Measurements from ENCODE around the gene TENM4.

Gene TENM4

GRCh38 chr11:78869293-78869692 lies 571.5 kb downstream of the TENM4 start:
- H3K4me3 Mint-ChIP-seq = no peak overlapping the region
- no peak for TF ChIP-seq CTCF (IDR thresholded peaks at IDR 0.05)
- peaks cover 73% of the 10 kb centered on the region for H3K36me3 Mint-ChIP-seq (ENCODE audit: low read depth)
- no peaks in the 10 kb centered on the region for H3K27me3 Mint-ChIP-seq (ENCODE audit: low read depth, poor library complexity)
- peaks cover 38% of the 10 kb centered on the region for H3K4me1 Mint-ChIP-seq
- no peak for DNase-seq
- H3K9me3 Mint-ChIP-seq = no peaks in the 10 kb centered on the region
- peak overlapping the region; percentile 46 for H3K27ac Mint-ChIP-seq

- Mint-ChIP-seq H3K36me3 (ENCODE audit: low read depth) (peaks cover 71% of the 10 kb centered on the region), H3K4me3 (no peak overlapping the region), H3K9me3 (no peaks in the 10 kb centered on the region), H3K27me3 (ENCODE audit: low read depth, poor library complexity) (no peaks in the 10 kb centered on the region), H3K27ac (peak overlapping the region; percentile 94), H3K4me1 (peaks cover 38% of the 10 kb centered on the region)
- no peak for DNase-seq
- TF ChIP-seq CTCF (IDR thresholded peaks at IDR 0.05) = no peak
Measured at GRCh38 chr11:78868563-78868962, 572.3 kb downstream of the TENM4 start.

GRCh38 chr11:78860720-78861422 lies 580.0 kb downstream of the TENM4 start:
- TF ChIP-seq CTCF (IDR thresholded peaks at IDR 0.05) = no peak
- Mint-ChIP-seq H3K36me3 (ENCODE audit: low read depth) (peaks cover 77% of the 10 kb centered on the region), H3K4me3 (no peak overlapping the region), H3K4me1 (peaks cover 5% of the 10 kb centered on the region), H3K27me3 (ENCODE audit: low read depth, poor library complexity) (no peaks in the 10 kb centered on the region), H3K9me3 (no peaks in the 10 kb centered on the region), H3K27ac (no peak overlapping the region)
- DNase-seq = peak; percentile 39

GRCh38 chr11:78857688-78858087 lies 583.1 kb downstream of the TENM4 start:
- Mint-ChIP-seq H3K36me3 (ENCODE audit: low read depth) (peaks cover 82% of the 10 kb centered on the region), H3K4me3 (no peak overlapping the region), H3K27me3 (ENCODE audit: low read depth, poor library complexity) (no peaks in the 10 kb centered on the region), H3K27ac (no peak overlapping the region), H3K9me3 (no peaks in the 10 kb centered on the region), H3K4me1 (no peaks in the 10 kb centered on the region)
- no peak for DNase-seq
- no peak for TF ChIP-seq CTCF (IDR thresholded peaks at IDR 0.05)

- no peak overlapping the region for H3K4me3 Mint-ChIP-seq
- H3K27me3 Mint-ChIP-seq (ENCODE audit: low read depth, poor library complexity) = no peaks in the 10 kb centered on the region
- no peak for DNase-seq
- peaks cover 73% of the 10 kb centered on the region for H3K36me3 Mint-ChIP-seq (ENCODE audit: low read depth)
- H3K9me3 Mint-ChIP-seq = no peaks in the 10 kb centered on the region
- H3K4me1 Mint-ChIP-seq = peaks cover 5% of the 10 kb centered on the region
- no peak for TF ChIP-seq CTCF (IDR thresholded peaks at IDR 0.05)
- no peak overlapping the region for H3K27ac Mint-ChIP-seq
Measured at GRCh38 chr11:78856211-78856610, 584.6 kb downstream of the TENM4 start.

GRCh38 chr11:78855116-78855515 lies 585.7 kb downstream of the TENM4 start:
- no peak overlapping the region for H3K27ac Mint-ChIP-seq
- H3K9me3 Mint-ChIP-seq = no peaks in the 10 kb centered on the region
- H3K4me1 Mint-ChIP-seq = peaks cover 11% of the 10 kb centered on the region
- no peak for TF ChIP-seq CTCF (IDR thresholded peaks at IDR 0.05)
- H3K36me3 Mint-ChIP-seq (ENCODE audit: low read depth) = peaks cover 74% of the 10 kb centered on the region
- DNase-seq = no peak
- H3K4me3 Mint-ChIP-seq = no peak overlapping the region
- no peaks in the 10 kb centered on the region for H3K27me3 Mint-ChIP-seq (ENCODE audit: low read depth, poor library complexity)

Measured in nephron progenitor cell (in vitro differentiated cells).